Activated CD4-positive, alpha-beta T cell treated with anti-CD3 and anti-CD28 coated beads for 24 hours (primary cell): ENCODE data around the gene PLEK.
"Not testable (repeated sequence)": the region's sequence is repeated elsewhere in the genome, so short reads cannot be mapped to it uniquely, and the experiment has no call there.

ENCODE experiments used
- DNase-seq, 2 donors: peaks; one replicate each; pipeline ENCODE4 v3.0.0-alpha.2; 2020; ENCODE audit warnings: low read depth in 2 of 2

Gene PLEK

GRCh38 chr2:68352651-68353391 is 12.3 kb upstream of the PLEK start:
- DNase-seq = no peak

GRCh38 chr2:68356599-68357239 is 8.4 kb upstream of the PLEK start:
- DNase-seq = no peak

GRCh38 chr2:68357605-68358337 is 7.3 kb upstream of the PLEK start:
- DNase-seq = no peak

GRCh38 chr2:68359889-68360288 is 5.2 kb upstream of the PLEK start:
- no peak for DNase-seq

- peak; percentile 72 to 74 for DNase-seq
Measured at GRCh38 chr2:68362069-68362468, 3.0 kb upstream of the PLEK start.

- DNase-seq = no peak
Measured at GRCh38 chr2:68362749-68363148, 2.3 kb upstream of the PLEK start.

- DNase-seq = no peak
Measured at GRCh38 chr2:68363721-68364120, 1.4 kb upstream of the PLEK start.

- DNase-seq = no peak
Measured at GRCh38 chr2:68366083-68366560, 1.0 kb downstream of the PLEK start.

- DNase-seq = no peak
Measured at GRCh38 chr2:68367953-68368653, 3.0 kb downstream of the PLEK start.

GRCh38 chr2:68368654-68369336 is 3.7 kb downstream of the PLEK start:
- no peak for DNase-seq

GRCh38 chr2:68369337-68369734 is 4.3 kb downstream of the PLEK start:
- no peak for DNase-seq

GRCh38 chr2:68371138-68371537 is 6.1 kb downstream of the PLEK start:
- no peak for DNase-seq

- no peak for DNase-seq
Measured at GRCh38 chr2:68371581-68371980, 6.5 kb downstream of the PLEK start.

- no peak for DNase-seq
Measured at GRCh38 chr2:68372485-68372884, 7.4 kb downstream of the PLEK start.

GRCh38 chr2:68374184-68374583 is 9.1 kb downstream of the PLEK start:
- DNase-seq = no peak

GRCh38 chr2:68375582-68375981 is 10.5 kb downstream of the PLEK start:
- DNase-seq = no peak

- no peak for DNase-seq
Measured at GRCh38 chr2:68377137-68377780, 12.2 kb downstream of the PLEK start.

GRCh38 chr2:68378779-68379178 is 13.7 kb downstream of the PLEK start:
- not testable (repeated sequence) for DNase-seq

- DNase-seq = no peak
Measured at GRCh38 chr2:68379184-68379708, 14.2 kb downstream of the PLEK start.

- DNase-seq = no peak
Measured at GRCh38 chr2:68383778-68384177, 18.7 kb downstream of the PLEK start.
